Upper lobe of left lung (tissue), 4 donors: ENCODE data around the gene STOX2.

ENCODE experiments used
- CTCF ChIP-seq, 6 experiments: fragments of 450-650 bp in 4 of 6; fragments of 200-600 bp in 2 of 6; sonication (generic) in 2 of 6; IDR thresholded peaks; one replicate each; pipeline ENCODE4 v1.5.1; 2016 to 2019; ENCODE audit warnings: antibody characterized with exemption in 6 of 6
- EP300 ChIP-seq, 4 donors: sonication (generic); formaldehyde crosslinking; IDR thresholded peaks; one replicate each; pipeline ENCODE4 v1.5.1; 2017; ENCODE audit warnings: antibody characterized with exemption in 4 of 4, control low read depth in 2 of 4
- POLR2A ChIP-seq, 4 donors: fragments of 450-650 bp; IDR thresholded peaks; one replicate each; pipeline ENCODE4 v1.5.1; 2016 to 2017; ENCODE audit warnings: antibody characterized with exemption in 4 of 4, mild to moderate bottlenecking in 2 of 4
- POLR2AphosphoS5 ChIP-seq, 2 donors: sonication (generic); formaldehyde crosslinking; IDR thresholded peaks; one replicate each; pipeline ENCODE4 v1.5.1; 2017; ENCODE audit warnings: antibody characterized with exemption in 2 of 2

- TF ChIP-seq CTCF (IDR thresholded peaks at IDR 0.05): no peak
- no peak for TF ChIP-seq EP300 (IDR thresholded peaks at IDR 0.05)
- TF ChIP-seq POLR2A (IDR thresholded peaks at IDR 0.05): no peak
- TF ChIP-seq POLR2AphosphoS5 (IDR thresholded peaks at IDR 0.05): no peak
These were observed 81.3 kb downstream of the STOX2 start for GRCh38 chr4:183986291-183986970.
